H1 (cell line): ENCODE measurements around the gene ZNRF3. TPM values are rescaled to one million over a fixed set of nuclear protein-coding genes. Genes with fewer than 3 reads are reported as not detected.

Source experiments
- CTCF ChIA-PET: fragments of 300-600 bp; sonication (Branson Sonifier 250); formaldehyde crosslinking; loops from one replicate; lab custom pipeline; 2021; ENCODE audit not compliant: partially characterized antibody; lab: Charles Lee
- POLR2A ChIA-PET: fragments of 300-600 bp; sonication (Branson Sonifier 250); formaldehyde crosslinking; loops from one replicate; lab custom pipeline; 2021; ENCODE audit warnings: inconsistent platforms; ENCODE audit not compliant: partially characterized antibody; lab: Charles Lee
- DNase-seq, 2 experiments: peaks; one replicate each; pipeline versions ENCODE4 v3.0.0 to v3.0.0-alpha.2; 2010 to 2022; ENCODE audit warnings: low spot score in 2 of 2, low read depth in 1 of 2, mixed read lengths in 1 of 2
- FAIRE-seq: peaks from 2 replicates; lab custom pipeline; 2011; peaks lifted over from hg19 to GRCh38; lab: Jason Lieb, UNC
- H2AFZ ChIP-seq: 2 replicates; pipeline ENCODE4 v1.8.1; 2012; ENCODE audit warnings: low read length, inconsistent platforms
- H2AK5ac ChIP-seq: 2 replicates; pipeline ENCODE4 v1.6.1; 2013; ENCODE audit warnings: low read depth, low read length
- H2BK120ac ChIP-seq: replicated peaks from 2 replicates; pipeline ENCODE3; 2013; ENCODE audit warnings: low read depth, low read length, inconsistent platforms
- H2BK12ac ChIP-seq: 2 replicates; pipeline ENCODE4 v1.6.1; 2013; ENCODE audit warnings: low read depth, low read length
- H2BK15ac ChIP-seq: 2 replicates; pipeline ENCODE4 v1.6.1; 2013; ENCODE audit warnings: low read length
- H2BK20ac ChIP-seq: 2 replicates; pipeline ENCODE4 v1.6.1; 2013; ENCODE audit warnings: low read length
- H2BK5ac ChIP-seq: 2 replicates; pipeline ENCODE4 v1.6.1; 2013; ENCODE audit warnings: low read depth, low read length
- H3K14ac ChIP-seq: 2 replicates; pipeline ENCODE4 v1.6.1; 2013; ENCODE audit warnings: inconsistent platforms; ENCODE audit not compliant: insufficient read length
- H3K18ac ChIP-seq: 2 replicates; pipeline ENCODE4 v1.6.1; 2013; ENCODE audit warnings: low read length; ENCODE audit errors: extremely low read depth
- H3K23ac ChIP-seq: 2 replicates; pipeline ENCODE4 v1.6.1; 2013; ENCODE audit warnings: inconsistent platforms; ENCODE audit not compliant: insufficient read length
- H3K23me2 ChIP-seq: 2 replicates; pipeline ENCODE4 v1.6.1; 2013; ENCODE audit warnings: low read depth, low read length
- H3K27ac ChIP-seq: 2 replicates; pipeline ENCODE4 v1.6.1; 2011; ENCODE audit warnings: low read depth, low read length, inconsistent platforms
- H3K27me3 ChIP-seq, 4 experiments: replicated peaks in 1 of 4; 1 replicate in 1 of 4; 2 replicates in 3 of 4; pipeline versions ENCODE4 v1.6.1 to v1.8.1; 2011 to 2013; ENCODE audit warnings: low read length in 3 of 4, mild to moderate bottlenecking in 3 of 4, inconsistent platforms in 2 of 4, mixed read lengths in 2 of 4, moderate library complexity in 1 of 4; ENCODE audit not compliant: control insufficient read depth in 3 of 4, insufficient read depth in 3 of 4; ENCODE audit errors: extremely low read depth in 1 of 4
- H3K36me3 ChIP-seq, 4 experiments: 2 replicates each; pipeline versions ENCODE4 v1.6.1 to v1.8.1; 2011 to 2013; ENCODE audit warnings: mild to moderate bottlenecking in 4 of 4, low read length in 3 of 4, moderate library complexity in 2 of 4, control low read depth in 1 of 4, inconsistent platforms in 1 of 4; ENCODE audit not compliant: insufficient read depth in 4 of 4, control insufficient read depth in 2 of 4
- H3K4ac ChIP-seq: replicated peaks from 2 replicates; pipeline ENCODE3; 2013; ENCODE audit warnings: low read length, low read depth, mixed read lengths, inconsistent platforms; ENCODE audit not compliant: insufficient read length
- H3K4me1 ChIP-seq, 4 experiments: replicated peaks in 1 of 4; 1 replicate in 1 of 4; 2 replicates in 3 of 4; pipeline versions ENCODE4 v1.6.1 to v1.8.1; 2011 to 2013; ENCODE audit warnings: low read length in 3 of 4, inconsistent platforms in 2 of 4, mixed read lengths in 1 of 4; ENCODE audit not compliant: insufficient read depth in 4 of 4, control insufficient read depth in 3 of 4
- H3K4me2 ChIP-seq, 2 experiments: 2 replicates each; pipeline versions ENCODE4 v1.6.1 to v1.8.1; 2011 to 2013; ENCODE audit warnings: low read depth in 2 of 2, low read length in 2 of 2, control low read depth in 1 of 2, inconsistent platforms in 1 of 2, mild to moderate bottlenecking in 1 of 2; ENCODE audit not compliant: insufficient read depth in 1 of 2
- H3K4me3 ChIP-seq, 4 experiments: fragments of 200-600, 300-600 bp in 1 of 4; sonication (generic), shearing (Covaris generic), sonication (Bioruptor Twin) in 1 of 4; 2 replicates each; pipeline versions ENCODE4 v1.5.1 to v1.8.1; 2011 to 2016; ENCODE audit warnings: low read length in 4 of 4, low read depth in 3 of 4, control low read depth in 2 of 4, inconsistent platforms in 2 of 4, mild to moderate bottlenecking in 2 of 4, mixed read lengths in 1 of 4, moderate library complexity in 1 of 4; ENCODE audit not compliant: insufficient read depth in 2 of 4; ENCODE audit errors: extremely low read depth in 1 of 4
- H3K56ac ChIP-seq: replicated peaks from 2 replicates; pipeline ENCODE3; 2013; ENCODE audit warnings: low read depth, mild to moderate bottlenecking, mixed read lengths, low read length, inconsistent platforms; ENCODE audit not compliant: insufficient read length
- H3K79me1 ChIP-seq: 2 replicates; pipeline ENCODE4 v1.6.1; 2013; ENCODE audit warnings: low read depth, low read length, control low read depth
- H3K79me2 ChIP-seq, 2 experiments: 2 replicates each; pipeline versions ENCODE4 v1.6.1 to v1.8.1; 2012 to 2013; ENCODE audit warnings: low read length in 2 of 2, mild to moderate bottlenecking in 2 of 2, inconsistent platforms in 1 of 2; ENCODE audit not compliant: insufficient read depth in 2 of 2, control insufficient read depth in 1 of 2
- H3K9ac ChIP-seq, 4 experiments: replicated peaks in 1 of 4; 1 replicate in 1 of 4; 2 replicates in 3 of 4; pipeline versions ENCODE4 v1.6.1 to v1.8.1; 2011 to 2013; ENCODE audit warnings: low read depth in 3 of 4, low read length in 3 of 4, control low read depth in 2 of 4, mild to moderate bottlenecking in 2 of 4, moderate library complexity in 2 of 4, inconsistent platforms in 1 of 4; ENCODE audit errors: extremely low read depth in 1 of 4
- H3K9me3 ChIP-seq, 2 experiments: 2 replicates each; pipeline versions ENCODE4 v1.6.1 to v1.8.1; 2012 to 2013; ENCODE audit warnings: mild to moderate bottlenecking in 2 of 2, moderate library complexity in 2 of 2, control low read depth in 1 of 2, inconsistent platforms in 1 of 2, low read depth in 1 of 2, low read length in 1 of 2, mixed read lengths in 1 of 2; ENCODE audit not compliant: insufficient read depth in 2 of 2
- H4K20me1 ChIP-seq, 2 experiments: replicated peaks in 1 of 2; 2 replicates each; pipeline versions ENCODE3 to v1.8.1; 2011 to 2013; ENCODE audit warnings: inconsistent platforms in 2 of 2, low read length in 2 of 2, mild to moderate bottlenecking in 1 of 2; ENCODE audit not compliant: insufficient read depth in 2 of 2, control insufficient read depth in 1 of 2
- H4K5ac ChIP-seq: 2 replicates; pipeline ENCODE4 v1.6.1; 2013; ENCODE audit warnings: low read length, low read depth, mixed read lengths, inconsistent platforms; ENCODE audit not compliant: insufficient read length
- H4K8ac ChIP-seq: 2 replicates; pipeline ENCODE4 v1.8.0; 2013; ENCODE audit warnings: mild to moderate bottlenecking, moderate library complexity, low read length, inconsistent platforms; ENCODE audit not compliant: insufficient read depth; ENCODE audit errors: extremely low read depth
- H4K91ac ChIP-seq: replicated peaks from 2 replicates; pipeline ENCODE3; 2013; ENCODE audit warnings: low read length, mixed read lengths, inconsistent platforms; ENCODE audit not compliant: insufficient read length
- WGBS, 2 experiments: shearing (Covaris generic) in 1 of 2; methylation state at CpG; one replicate each; pipeline versions ENCODE4 v1.1.6 to v1.1.7; 2013 to 2015; ENCODE audit warnings: low lambda C conversion rate in 2 of 2, mixed read lengths in 2 of 2, inconsistent platforms in 1 of 2, low coverage in 1 of 2, missing lambda C conversion rate in 1 of 2; ENCODE audit not compliant: insufficient replicate concordance in 2 of 2, insufficient coverage in 1 of 2, insufficient read length in 1 of 2; ENCODE audit errors: extremely low coverage in 1 of 2, missing lambda C conversion rate in 1 of 2; 5-methylcytosine and 5-hydroxymethylcytosine counted together
- polyA plus RNA-seq, 7 experiments: library from polyadenylated mRNA; depleted of rRNA in 3 of 7; stranded (reverse) in 5 of 7; unstranded in 2 of 7; fragments of >200 nt in 5 of 7; fragments of 200-250 nt in 2 of 7; gene quantifications; 1 replicate in 5 of 7; 2 replicates in 1 of 7; 4 replicates in 1 of 7; pipeline versions ENCODE4 v1.2.1 to v1.2.3, GENCODE V29; 2011 to 2013; ENCODE audit warnings: missing spikeins in 2 of 7, mixed read lengths in 2 of 7
- total RNA-seq: library from RNA; stranded (reverse); fragmentation: NEBNext Ultra II Directional; extraction: Animal tissue kit (Norgen Biotek cat#: 25700); gene quantifications from 2 replicates; pipeline ENCODE4 v1.2.1, GENCODE V29; 2021
- TF ChIP-seq, protein P1 (sequence below), 3 experiments: IDR thresholded peaks; 1 replicate in 2 of 3; 2 replicates in 1 of 3; pipeline versions ENCODE4 v1.5.1 to v1.6.1; 2011; ENCODE audit warnings: low read length in 3 of 3, mild to moderate bottlenecking in 3 of 3, inconsistent platforms in 2 of 3, low read depth in 1 of 3, moderate library complexity in 1 of 3; ENCODE audit not compliant: insufficient read depth in 1 of 3; ENCODE audit errors: control extremely low read depth in 1 of 3

ZNRF3 gene
- total and polyA plus RNA-seq, 2 of the 8 experiments (the other 6 are each of a cell fraction or from before 2014, with no cell fraction given) = 14.1 to 21.7 TPM

DNA sequence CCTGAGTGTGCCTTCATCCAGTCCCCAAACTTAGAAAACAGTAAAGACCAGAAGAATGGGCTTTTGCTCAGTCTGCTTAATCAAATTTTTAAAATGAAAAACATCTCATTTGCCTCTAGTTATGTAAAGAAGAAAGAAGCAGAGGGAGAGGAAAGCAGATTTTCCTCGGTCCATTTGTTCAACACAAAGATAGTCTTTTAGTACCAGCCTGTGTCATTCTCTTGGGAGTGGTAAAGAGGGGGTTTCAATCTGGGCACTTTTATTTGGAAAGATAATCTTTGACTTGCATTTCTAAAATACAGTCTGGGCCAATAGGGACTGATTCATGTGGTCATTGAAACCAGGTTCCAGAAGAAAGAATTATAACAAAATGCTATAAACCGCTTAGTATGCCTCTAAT is 218.9 kb downstream of the ZNRF3 start:
- Histone ChIP-seq H3K4me3 (no peak overlapping the region), H3K79me1 (no peaks in the 10 kb centered on the region), H3K14ac (no peak overlapping the region), H4K20me1 (no peaks in the 10 kb centered on the region), H3K4ac (no peak overlapping the region), H2AFZ (no peak overlapping the region), H3K9ac (no peak overlapping the region; a peak in 1 of 7 replicates), H4K8ac (no peak overlapping the region), H3K36me3 (no peaks in the 10 kb centered on the region), H4K5ac (no peak overlapping the region), H4K91ac (no peak overlapping the region), H2BK120ac (no peak overlapping the region), H3K4me1 (peaks cover 0 to 5% (median 3%) of the 10 kb centered on the region in 4 experiments; a peak in 3 of 7 replicates), H3K79me2 (no peaks in the 10 kb centered on the region), H2BK5ac (no peak overlapping the region), H3K56ac (no peak overlapping the region), H3K27ac (no peak overlapping the region), H2AK5ac (no peak overlapping the region), H3K27me3 (no peaks in the 10 kb centered on the region), H2BK20ac (no peak overlapping the region), H3K4me2 (no peak overlapping the region), H3K9me3 (no peaks in the 10 kb centered on the region), H3K23me2 (no peaks in the 10 kb centered on the region; the same call in 1 of the 2 replicates), H3K18ac (no peak overlapping the region), H2BK12ac (no peak overlapping the region), H3K23ac (no peak overlapping the region), H2BK15ac (no peak overlapping the region)
- ChIA-PET CTCF (interaction anchor here (1.1 to 1.8 kb wide), 3 partner anchors 52 to 143 kb away, joined by 3 to 5 read pairs (median 3); no protein-coding TSS in a partner anchor), POLR2A (no interaction called here)
- DNase-seq = no peak
- TF ChIP-seq, protein P1, sequence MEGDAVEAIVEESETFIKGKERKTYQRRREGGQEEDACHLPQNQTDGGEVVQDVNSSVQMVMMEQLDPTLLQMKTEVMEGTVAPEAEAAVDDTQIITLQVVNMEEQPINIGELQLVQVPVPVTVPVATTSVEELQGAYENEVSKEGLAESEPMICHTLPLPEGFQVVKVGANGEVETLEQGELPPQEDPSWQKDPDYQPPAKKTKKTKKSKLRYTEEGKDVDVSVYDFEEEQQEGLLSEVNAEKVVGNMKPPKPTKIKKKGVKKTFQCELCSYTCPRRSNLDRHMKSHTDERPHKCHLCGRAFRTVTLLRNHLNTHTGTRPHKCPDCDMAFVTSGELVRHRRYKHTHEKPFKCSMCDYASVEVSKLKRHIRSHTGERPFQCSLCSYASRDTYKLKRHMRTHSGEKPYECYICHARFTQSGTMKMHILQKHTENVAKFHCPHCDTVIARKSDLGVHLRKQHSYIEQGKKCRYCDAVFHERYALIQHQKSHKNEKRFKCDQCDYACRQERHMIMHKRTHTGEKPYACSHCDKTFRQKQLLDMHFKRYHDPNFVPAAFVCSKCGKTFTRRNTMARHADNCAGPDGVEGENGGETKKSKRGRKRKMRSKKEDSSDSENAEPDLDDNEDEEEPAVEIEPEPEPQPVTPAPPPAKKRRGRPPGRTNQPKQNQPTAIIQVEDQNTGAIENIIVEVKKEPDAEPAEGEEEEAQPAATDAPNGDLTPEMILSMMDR (IDR thresholded peaks at IDR 0.05; ENCODE audit: control extremely low read depth in 1 of 3, insufficient read depth in 1 of 3, low read depth in 1 of 3, low read length in 3 of 3) = no peak
- 90% methylated on average over 2 of the region's 2 CpGs; no CpG with 5 or more reads in 1 of the 2 experiments for WGBS, 2 experiments
- FAIRE-seq = no peak
